GM13976 (cell line): Measurements from ENCODE around the gene EFNA3.

ENCODE experiments used
- DNase-seq: peaks from one replicate; pipeline ENCODE4 v3.0.0; 2012; ENCODE audit warnings: low spot score
- in situ Hi-C: fragments of 300-500 bp; cut with MboI; formaldehyde crosslinking; loops from one replicate; pipeline ENCODE4 v1.12.0; 2022; ENCODE audit warnings: low sequenced_read_pairs, mixed read lengths, inconsistent platforms; ENCODE audit not compliant: unreplicated experiment
- TF ChIP-seq, protein P1 (sequence below): IDR thresholded peaks from 2 replicates; pipeline ENCODE4 v1.5.1; 2012; ENCODE audit warnings: borderline replicate concordance, mild to moderate bottlenecking; ENCODE audit not compliant: insufficient read depth; ENCODE audit errors: extremely low read depth, missing control alignments, control extremely low read depth

EFNA3 gene

DNA sequence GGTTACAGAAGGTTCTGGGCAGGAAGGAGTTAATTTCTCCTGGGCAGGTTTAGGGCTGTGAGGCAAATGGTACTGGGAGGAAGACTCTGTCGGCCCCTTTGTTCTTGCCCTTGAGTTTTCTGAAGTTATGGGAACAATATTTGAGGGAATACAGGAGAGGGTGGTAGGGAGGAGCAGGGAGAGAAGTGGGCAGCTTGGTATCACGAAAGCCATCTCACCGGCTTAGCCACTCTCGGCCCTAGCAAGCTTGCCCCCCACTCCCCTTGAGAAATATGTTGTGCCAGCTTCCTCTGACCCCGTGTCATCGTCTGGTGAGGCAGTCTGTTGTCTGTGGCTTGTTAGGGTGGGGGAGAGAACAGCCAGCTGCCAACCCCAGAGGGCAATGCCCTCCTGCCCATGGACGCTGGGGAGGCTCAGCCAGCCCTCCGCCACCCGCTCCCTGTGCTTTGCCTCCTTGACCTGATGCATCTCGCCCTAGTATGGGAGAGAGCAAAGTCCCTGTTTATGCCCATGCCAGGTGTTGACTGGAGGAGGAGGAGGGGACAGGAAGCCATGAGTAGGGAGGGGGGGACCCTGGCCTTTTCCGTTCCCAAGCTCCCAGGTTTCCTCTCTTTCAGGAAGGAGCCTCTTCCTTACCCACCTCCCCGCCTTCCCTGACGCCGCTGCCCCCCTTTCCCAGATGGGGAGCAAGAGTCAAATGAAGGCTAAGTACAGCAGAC is 50.3 kb downstream of the EFNA3 start:
- in situ Hi-C loops: no loop called here
- DNase-seq: no peak
- TF ChIP-seq, protein P1, sequence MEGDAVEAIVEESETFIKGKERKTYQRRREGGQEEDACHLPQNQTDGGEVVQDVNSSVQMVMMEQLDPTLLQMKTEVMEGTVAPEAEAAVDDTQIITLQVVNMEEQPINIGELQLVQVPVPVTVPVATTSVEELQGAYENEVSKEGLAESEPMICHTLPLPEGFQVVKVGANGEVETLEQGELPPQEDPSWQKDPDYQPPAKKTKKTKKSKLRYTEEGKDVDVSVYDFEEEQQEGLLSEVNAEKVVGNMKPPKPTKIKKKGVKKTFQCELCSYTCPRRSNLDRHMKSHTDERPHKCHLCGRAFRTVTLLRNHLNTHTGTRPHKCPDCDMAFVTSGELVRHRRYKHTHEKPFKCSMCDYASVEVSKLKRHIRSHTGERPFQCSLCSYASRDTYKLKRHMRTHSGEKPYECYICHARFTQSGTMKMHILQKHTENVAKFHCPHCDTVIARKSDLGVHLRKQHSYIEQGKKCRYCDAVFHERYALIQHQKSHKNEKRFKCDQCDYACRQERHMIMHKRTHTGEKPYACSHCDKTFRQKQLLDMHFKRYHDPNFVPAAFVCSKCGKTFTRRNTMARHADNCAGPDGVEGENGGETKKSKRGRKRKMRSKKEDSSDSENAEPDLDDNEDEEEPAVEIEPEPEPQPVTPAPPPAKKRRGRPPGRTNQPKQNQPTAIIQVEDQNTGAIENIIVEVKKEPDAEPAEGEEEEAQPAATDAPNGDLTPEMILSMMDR: no peak

DNA sequence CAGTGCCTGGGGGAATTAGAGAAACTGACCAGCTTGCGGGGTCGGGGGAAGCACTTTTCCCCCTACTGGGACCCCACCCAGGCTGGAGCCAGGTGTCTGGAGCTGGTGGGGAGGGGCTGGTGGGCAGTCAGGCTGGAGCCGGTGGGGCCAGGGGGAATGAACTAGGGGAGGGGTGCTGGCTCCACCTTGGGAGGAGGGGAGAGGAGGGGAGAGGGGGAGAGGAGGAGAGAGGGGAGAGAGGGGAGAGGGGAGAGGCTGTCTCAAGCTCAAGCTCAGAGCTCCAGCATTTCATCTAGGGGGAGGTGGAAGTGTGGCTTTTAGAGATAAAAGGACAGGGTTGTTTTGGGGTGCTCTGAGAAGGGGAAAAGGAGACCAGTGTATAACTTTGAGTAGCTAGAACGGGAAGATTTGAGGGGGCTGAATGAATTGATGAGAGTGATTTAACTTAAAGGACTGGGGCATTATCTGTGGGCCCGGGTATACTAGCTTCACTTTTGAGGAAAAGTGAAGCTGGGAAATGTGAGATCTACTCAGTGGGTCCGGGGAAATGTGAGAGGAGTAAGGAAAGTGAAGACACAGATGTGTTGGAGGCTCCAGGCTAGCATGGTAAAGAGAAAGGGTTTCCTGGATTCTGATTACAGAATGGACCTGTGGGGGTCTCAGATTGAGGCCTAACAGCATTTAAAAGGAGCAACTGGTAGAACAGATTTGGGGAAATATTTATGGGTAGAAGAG is 51.8 kb downstream of the EFNA3 start:
- DNase-seq: no peak
- TF ChIP-seq, protein P1: no peak
- in situ Hi-C loops: no loop called here

DNA sequence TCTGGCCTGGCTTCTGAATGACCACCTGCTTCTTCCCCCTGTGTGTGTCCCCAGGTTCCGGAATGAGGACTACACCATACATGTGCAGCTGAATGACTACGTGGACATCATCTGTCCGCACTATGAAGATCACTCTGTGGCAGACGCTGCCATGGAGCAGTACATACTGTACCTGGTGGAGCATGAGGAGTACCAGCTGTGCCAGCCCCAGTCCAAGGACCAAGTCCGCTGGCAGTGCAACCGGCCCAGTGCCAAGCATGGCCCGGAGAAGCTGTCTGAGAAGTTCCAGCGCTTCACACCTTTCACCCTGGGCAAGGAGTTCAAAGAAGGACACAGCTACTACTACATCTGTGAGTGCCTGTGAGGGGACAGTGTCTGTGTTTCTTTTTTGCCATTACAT is 52.6 kb downstream of the EFNA3 start:
- in situ Hi-C loops: no loop called here
- no peak for DNase-seq
- TF ChIP-seq, protein P1: no peak

DNA sequence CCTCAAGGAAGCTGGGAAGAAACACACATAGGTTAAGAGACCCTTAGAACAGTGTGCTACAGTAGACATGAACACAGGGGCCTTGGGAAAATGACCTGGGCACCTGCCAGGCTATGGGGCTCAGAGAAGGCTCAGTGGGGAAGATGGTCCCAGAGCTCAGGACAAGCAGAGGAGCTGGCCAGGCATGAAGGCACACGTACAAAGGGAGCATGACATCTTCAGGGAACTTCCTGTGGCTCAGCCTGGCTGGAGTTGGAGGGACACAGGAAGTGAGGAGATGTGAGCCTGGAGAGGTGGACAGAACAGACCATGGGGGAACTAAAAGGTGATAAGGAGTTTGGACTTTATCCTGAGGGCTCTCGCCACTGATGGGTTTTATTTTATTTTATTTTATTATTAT is 53.2 kb downstream of the EFNA3 start:
- in situ Hi-C loops: no loop called here
- TF ChIP-seq, protein P1: no peak

DNA sequence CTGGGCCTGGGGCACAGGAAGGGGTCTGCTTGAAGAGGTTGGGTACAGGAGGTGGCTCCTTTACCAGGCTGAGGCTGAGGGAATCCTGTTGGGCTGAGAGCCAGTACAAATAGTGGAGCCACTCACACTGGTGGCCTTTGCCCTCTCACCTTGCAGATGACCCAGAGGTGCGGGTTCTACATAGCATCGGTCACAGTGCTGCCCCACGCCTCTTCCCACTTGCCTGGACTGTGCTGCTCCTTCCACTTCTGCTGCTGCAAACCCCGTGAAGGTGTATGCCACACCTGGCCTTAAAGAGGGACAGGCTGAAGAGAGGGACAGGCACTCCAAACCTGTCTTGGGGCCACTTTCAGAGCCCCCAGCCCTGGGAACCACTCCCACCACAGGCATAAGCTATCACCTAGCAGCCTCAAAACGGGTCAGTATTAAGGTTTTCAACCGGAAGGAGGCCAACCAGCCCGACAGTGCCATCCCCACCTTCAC is 55.2 kb downstream of the EFNA3 start:
- TF ChIP-seq, protein P1: no peak
- DNase-seq: no peak
- in situ Hi-C loops: no loop called here

More for the DNA sequence above, 53.2 kb downstream of the EFNA3 start:
- no peak for DNase-seq

DNA sequence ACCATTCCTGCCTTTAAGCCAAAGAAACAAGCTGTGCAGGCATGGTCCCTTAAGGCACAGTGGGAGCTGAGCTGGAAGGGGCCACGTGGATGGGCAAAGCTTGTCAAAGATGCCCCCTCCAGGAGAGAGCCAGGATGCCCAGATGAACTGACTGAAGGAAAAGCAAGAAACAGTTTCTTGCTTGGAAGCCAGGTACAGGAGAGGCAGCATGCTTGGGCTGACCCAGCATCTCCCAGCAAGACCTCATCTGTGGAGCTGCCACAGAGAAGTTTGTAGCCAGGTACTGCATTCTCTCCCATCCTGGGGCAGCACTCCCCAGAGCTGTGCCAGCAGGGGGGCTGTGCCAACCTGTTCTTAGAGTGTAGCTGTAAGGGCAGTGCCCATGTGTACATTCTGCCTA is 55.7 kb downstream of the EFNA3 start:
- TF ChIP-seq, protein P1: no peak
- in situ Hi-C loops: no loop called here
- DNase-seq: no peak
